ENCODE results near the gene DPP10. TPM values are rescaled to one million over a fixed set of nuclear protein-coding genes. Genes with fewer than 3 reads are reported as not detected.

DPP10 gene
- total RNA-seq, 2 experiments from 2014 or later, result not detected

DNA sequence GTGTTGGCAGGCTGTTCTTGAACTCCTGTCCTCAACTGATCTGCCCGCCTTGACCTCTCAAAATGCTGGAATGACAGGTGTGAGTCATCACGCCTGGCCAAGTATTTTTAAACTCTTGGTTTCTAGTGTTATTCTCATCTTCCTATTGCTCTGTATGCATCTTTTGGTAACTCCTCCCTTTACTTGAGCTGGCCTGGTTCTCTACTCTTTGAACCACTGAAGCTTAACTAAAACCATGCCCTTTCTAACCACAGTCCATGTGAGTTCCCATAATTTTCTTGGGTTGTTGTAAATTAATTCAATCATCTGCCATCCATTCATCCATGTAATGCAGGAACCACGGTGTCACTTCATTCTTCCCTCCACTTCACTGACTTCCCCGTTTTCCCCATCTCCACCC lies 1131.3 kb downstream of the DPP10 start:
- TF ChIP-seq, protein P1, sequence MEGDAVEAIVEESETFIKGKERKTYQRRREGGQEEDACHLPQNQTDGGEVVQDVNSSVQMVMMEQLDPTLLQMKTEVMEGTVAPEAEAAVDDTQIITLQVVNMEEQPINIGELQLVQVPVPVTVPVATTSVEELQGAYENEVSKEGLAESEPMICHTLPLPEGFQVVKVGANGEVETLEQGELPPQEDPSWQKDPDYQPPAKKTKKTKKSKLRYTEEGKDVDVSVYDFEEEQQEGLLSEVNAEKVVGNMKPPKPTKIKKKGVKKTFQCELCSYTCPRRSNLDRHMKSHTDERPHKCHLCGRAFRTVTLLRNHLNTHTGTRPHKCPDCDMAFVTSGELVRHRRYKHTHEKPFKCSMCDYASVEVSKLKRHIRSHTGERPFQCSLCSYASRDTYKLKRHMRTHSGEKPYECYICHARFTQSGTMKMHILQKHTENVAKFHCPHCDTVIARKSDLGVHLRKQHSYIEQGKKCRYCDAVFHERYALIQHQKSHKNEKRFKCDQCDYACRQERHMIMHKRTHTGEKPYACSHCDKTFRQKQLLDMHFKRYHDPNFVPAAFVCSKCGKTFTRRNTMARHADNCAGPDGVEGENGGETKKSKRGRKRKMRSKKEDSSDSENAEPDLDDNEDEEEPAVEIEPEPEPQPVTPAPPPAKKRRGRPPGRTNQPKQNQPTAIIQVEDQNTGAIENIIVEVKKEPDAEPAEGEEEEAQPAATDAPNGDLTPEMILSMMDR (IDR thresholded peaks at IDR 0.05), result no peak
- H3K4me1 Mint-ChIP-seq (ENCODE audit: low read depth), result no peaks in the 10 kb centered on the region
- no peak overlapping the region for H3K27ac Mint-ChIP-seq
- ATAC-seq (no peak), DNase-seq (no peak)
- H3K4me3 Mint-ChIP-seq, result no peak overlapping the region
- peaks cover 12% of the 10 kb centered on the region for H3K9me3 Mint-ChIP-seq
- ChIA-PET POLR2A (no interaction called here), CTCF (no interaction called here)
- H3K36me3 Mint-ChIP-seq (ENCODE audit: low read depth), result no peaks in the 10 kb centered on the region
- H3K27me3 Mint-ChIP-seq, result no peaks in the 10 kb centered on the region
- intact Hi-C loops (cut with micrococcal nuclease), result no loop called here

GRCh38 chr2:115574667-115575066 lies 1132.2 kb downstream of the DPP10 start:
- no peak overlapping the region for H3K27ac Mint-ChIP-seq
- no peaks in the 10 kb centered on the region for H3K36me3 Mint-ChIP-seq (ENCODE audit: low read depth)
- TF ChIP-seq, protein P1 (IDR thresholded peaks at IDR 0.05), result no peak
- ATAC-seq, result no peak
- H3K4me3 Mint-ChIP-seq, result no peak overlapping the region
- intact Hi-C loops (cut with micrococcal nuclease), result no loop called here
- peaks cover 12% of the 10 kb centered on the region for H3K9me3 Mint-ChIP-seq
- DNase-seq, result no peak
- CTCF ChIA-PET, result no interaction called here
- no peaks in the 10 kb centered on the region for H3K27me3 Mint-ChIP-seq
- H3K4me1 Mint-ChIP-seq (ENCODE audit: low read depth), result no peaks in the 10 kb centered on the region
- POLR2A ChIA-PET, result interaction anchor here (0.5 kb wide), 1 partner anchor 762 kb away, joined by 5 read pairs; no protein-coding TSS in a partner anchor

GRCh38 chr2:115580784-115581183 lies 1138.3 kb downstream of the DPP10 start:
- CTCF ChIA-PET, result no interaction called here
- H3K9me3 Mint-ChIP-seq, result peaks cover 15% of the 10 kb centered on the region
- POLR2A ChIA-PET, result no interaction called here
- H3K36me3 Mint-ChIP-seq (ENCODE audit: low read depth), result no peaks in the 10 kb centered on the region
- DNase-seq (no peak), ATAC-seq (no peak)
- intact Hi-C loops (cut with micrococcal nuclease), result no loop called here
- no peak overlapping the region for H3K27ac Mint-ChIP-seq
- TF ChIP-seq, protein P1 (IDR thresholded peaks at IDR 0.05), result no peak
- no peaks in the 10 kb centered on the region for H3K4me1 Mint-ChIP-seq (ENCODE audit: low read depth)
- H3K27me3 Mint-ChIP-seq, result no peaks in the 10 kb centered on the region
- no peak overlapping the region for H3K4me3 Mint-ChIP-seq

DNA sequence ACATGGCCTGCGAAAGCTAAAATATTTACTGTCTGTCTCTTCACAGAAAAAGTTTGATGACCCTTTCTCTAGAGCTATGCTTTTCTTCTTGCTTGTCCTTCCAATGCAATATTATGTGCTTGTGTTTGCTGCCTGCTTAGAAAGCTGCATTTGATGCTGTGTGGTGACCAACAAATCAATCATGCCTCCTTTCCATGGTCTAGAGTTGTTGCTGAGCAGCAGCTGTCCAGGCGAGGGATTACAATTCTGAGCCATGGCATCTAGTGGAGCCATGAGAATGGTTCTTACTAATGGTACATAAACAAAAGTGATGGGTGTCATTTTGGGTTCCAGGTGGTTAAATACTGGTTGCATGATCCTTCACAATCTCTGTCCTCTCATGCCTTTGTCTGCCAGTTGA lies 1142.1 kb downstream of the DPP10 start:
- intact Hi-C loops (cut with micrococcal nuclease), result no loop called here
- H3K9me3 Mint-ChIP-seq, result peaks cover 17% of the 10 kb centered on the region
- TF ChIP-seq, protein P1 (IDR thresholded peaks at IDR 0.05), result no peak
- no peaks in the 10 kb centered on the region for H3K27me3 Mint-ChIP-seq
- H3K36me3 Mint-ChIP-seq (ENCODE audit: low read depth), result no peaks in the 10 kb centered on the region
- no peak overlapping the region for H3K4me3 Mint-ChIP-seq
- POLR2A ChIA-PET, result no interaction called here
- H3K4me1 Mint-ChIP-seq (ENCODE audit: low read depth), result no peaks in the 10 kb centered on the region
- no peak overlapping the region for H3K27ac Mint-ChIP-seq
- CTCF ChIA-PET, result no interaction called here
- ATAC-seq (no peak), DNase-seq (no peak)

DNA sequence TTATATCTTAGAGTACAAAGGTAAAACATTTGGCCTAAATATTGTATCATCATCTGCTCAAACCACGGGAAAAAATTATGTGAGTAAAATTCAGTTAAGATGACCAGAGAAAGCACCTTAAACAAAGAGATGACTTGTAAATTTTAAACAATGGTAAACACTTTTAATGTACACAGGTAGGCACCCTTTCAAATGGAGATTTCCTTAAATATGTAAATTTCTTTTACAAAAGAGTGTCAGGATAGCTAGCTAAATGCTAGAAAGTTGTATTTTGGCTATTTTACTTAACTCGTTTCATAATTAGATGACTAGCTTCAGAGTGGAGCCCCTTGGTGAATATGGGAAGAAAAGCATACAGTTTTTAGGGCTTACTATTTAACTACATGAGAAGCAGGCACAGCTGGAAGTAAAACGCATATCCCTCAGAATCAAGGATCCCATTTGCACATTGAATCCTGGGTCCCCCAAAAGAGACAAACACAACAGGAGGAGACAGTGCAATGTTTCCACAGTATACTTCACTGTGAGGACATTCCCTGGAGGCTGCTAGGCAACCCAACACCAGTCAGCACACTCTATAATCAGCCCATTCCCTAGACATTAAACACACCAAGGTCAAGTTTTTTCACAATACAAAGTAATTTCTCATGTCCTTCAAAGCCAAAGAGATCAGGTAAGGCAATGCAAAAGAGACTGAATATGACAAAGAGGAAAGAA lies 1154.4 kb downstream of the DPP10 start:
- no peaks in the 10 kb centered on the region for H3K36me3 Mint-ChIP-seq (ENCODE audit: low read depth)
- DNase-seq (no peak), ATAC-seq (no peak)
- ChIA-PET CTCF (no interaction called here), POLR2A (no interaction called here)
- H3K4me1 Mint-ChIP-seq (ENCODE audit: low read depth), result no peaks in the 10 kb centered on the region
- peaks cover 16% of the 10 kb centered on the region for H3K9me3 Mint-ChIP-seq
- TF ChIP-seq, protein P1 (IDR thresholded peaks at IDR 0.05), result no peak
- H3K27ac Mint-ChIP-seq, result no peak overlapping the region
- intact Hi-C loops (cut with micrococcal nuclease), result no loop called here
- H3K27me3 Mint-ChIP-seq, result no peaks in the 10 kb centered on the region
- H3K4me3 Mint-ChIP-seq, result no peak overlapping the region

All from activated CD8-positive, alpha-beta T cell treated with anti-CD3 and anti-CD28 coated beads for 36 hours (primary cell).